HG02870 (cell line): ENCODE results near the gene ABCD1.

Experiments used
- ATAC-seq: cut with Tn5 transposase; IDR thresholded peaks from one replicate; pipeline ENCODE4 v1.9.1; 2021; ENCODE audit warnings: mild to moderate bottlenecking, moderate library complexity; ENCODE audit not compliant: unreplicated experiment

Gene ABCD1

GRCh38 chrX:153783378-153784013 is 58.8 kb downstream of the ABCD1 start:
- no peak for ATAC-seq

GRCh38 chrX:153784325-153784967 is 59.8 kb downstream of the ABCD1 start:
- no peak for ATAC-seq

DNA sequence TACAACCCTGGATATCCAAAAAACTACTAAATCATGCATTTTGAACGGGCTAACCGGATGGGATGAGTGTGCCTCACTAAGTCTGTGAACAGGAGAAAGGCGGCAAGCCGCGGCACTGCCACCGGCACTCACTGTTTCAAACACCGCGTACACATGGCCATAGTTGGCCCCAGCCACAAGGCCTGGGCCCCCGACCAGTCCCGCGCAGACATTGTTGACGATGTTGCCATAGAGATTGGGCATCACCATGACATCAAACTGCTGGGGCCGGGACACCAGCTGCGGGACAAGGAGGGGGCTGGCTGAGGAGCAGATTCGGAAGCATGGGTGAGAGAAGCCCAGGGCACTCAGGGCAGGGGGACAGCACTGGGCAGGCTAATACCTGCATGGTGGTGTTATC is 62.0 kb downstream of the ABCD1 start:
- no peak for ATAC-seq

DNA sequence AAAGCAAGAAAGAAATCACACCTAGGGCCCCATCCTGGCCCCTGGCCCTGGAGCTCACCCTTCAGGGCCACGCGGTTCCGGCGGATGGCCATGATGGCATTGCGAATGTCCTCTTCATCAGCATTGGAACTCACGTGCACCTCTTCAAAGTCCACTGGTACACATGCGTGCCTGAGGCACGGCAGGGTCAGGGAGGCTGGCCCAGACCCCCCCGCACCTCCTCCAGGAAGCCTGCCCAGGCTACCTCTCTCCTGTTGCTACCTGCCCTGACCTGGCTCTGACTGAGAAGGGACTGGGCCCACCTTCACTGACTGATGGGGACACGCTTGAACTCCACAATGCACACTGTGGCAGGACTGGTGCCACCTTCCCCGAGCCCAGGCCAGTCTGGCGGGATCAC is 65.0 kb downstream of the ABCD1 start:
- ATAC-seq: no peak

DNA sequence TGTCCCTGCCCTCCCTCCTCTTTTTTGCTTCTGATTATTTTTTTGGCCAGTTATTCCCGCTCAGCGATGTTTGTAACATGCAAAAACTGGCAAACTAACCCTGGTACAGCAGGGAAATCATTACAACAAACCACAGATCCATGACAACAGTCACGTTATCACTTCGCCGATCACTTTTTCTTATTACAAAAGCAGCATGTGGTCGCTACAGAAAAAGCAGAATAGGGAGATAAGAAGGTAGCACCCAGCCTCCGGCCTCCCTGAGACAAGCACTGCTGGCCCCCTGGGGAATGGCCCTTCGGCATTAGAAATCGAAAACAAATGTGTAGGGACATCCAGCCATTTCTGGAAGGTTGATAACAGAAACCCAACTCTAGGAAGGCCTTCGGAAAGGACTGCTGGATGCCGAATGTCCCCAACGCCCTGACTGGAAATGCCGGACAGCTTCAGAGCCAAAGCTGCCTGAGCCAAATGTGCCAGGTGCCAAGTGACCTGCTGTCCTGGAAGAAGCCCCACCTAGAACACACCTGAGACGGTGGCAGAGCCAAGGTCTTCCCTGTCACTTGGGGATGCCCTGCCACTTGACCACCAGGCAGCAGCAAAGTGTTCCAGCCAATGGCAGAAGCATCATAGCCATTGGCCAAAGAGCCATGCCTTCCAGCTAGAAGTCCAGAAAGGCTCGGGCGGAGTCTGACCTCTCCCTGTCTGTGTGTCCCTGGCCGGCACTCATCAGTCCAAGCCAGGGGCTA is 66.6 kb downstream of the ABCD1 start:
- ATAC-seq: no peak

GRCh38 chrX:153792368-153792767 is 67.7 kb downstream of the ABCD1 start:
- ATAC-seq: no peak

DNA sequence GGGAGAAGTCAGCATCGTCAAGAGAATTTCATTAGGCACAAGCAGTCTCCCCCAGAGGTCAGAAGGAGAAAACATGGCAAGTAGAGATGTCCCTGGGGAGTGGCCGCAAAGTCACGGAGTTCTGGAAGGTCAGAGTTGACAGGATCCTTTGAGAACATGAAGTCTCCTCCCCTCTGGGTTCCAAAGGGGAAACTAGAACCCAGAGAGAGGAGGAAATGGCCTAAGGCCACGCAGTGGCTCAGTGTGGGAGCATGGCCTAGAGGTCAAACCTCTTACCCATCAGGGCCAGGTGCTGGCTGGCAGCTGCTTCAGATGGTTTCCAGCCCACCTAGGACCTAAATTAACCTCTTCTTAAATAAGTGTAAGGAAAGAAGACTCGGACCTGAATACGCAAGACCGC is 68.6 kb downstream of the ABCD1 start:
- no peak for ATAC-seq
